Peyer's patch (tissue), 4 donors: ENCODE data around the gene PDE4B.

Source experiments
- CTCF ChIP-seq, 6 experiments: fragments of 450-650 bp in 4 of 6; fragments of 200-600 bp in 2 of 6; sonication (generic) in 1 of 6; IDR thresholded peaks; one replicate each; pipeline ENCODE4 v1.5.1; 2017 to 2019; ENCODE audit warnings: antibody characterized with exemption in 6 of 6, mild to moderate bottlenecking in 3 of 6, moderate library complexity in 1 of 6
- POLR2A ChIP-seq, 2 donors: fragments of 450-650 bp; IDR thresholded peaks; one replicate each; pipeline ENCODE4 v1.5.1; 2017; ENCODE audit warnings: antibody characterized with exemption in 2 of 2, mild to moderate bottlenecking in 2 of 2, moderate library complexity in 2 of 2

- TF ChIP-seq CTCF (IDR thresholded peaks at IDR 0.05) (no peak), POLR2A (IDR thresholded peaks at IDR 0.05) (no peak)
Measured at GRCh38 chr1:66261364-66261763, 468.7 kb downstream of the PDE4B start.
